GM12891 (cell line): Measurements from ENCODE around the gene BANF2.
"Not testable (repeated sequence)": the region's sequence is repeated elsewhere in the genome, so short reads cannot be mapped to it uniquely, and the experiment has no call there.

ENCODE experiments used
- DNase-seq: peaks from one replicate; pipeline ENCODE4 v3.0.0; 2011; ENCODE audit warnings: low spot score; ENCODE audit not compliant: insufficient read length
- FAIRE-seq: peaks from 2 replicates; lab custom pipeline; 2011; peaks lifted over from hg19 to GRCh38; lab: Jason Lieb, UNC
- PAX5 ChIP-seq: IDR thresholded peaks from 2 replicates; pipeline ENCODE4 v1.6.1; 2011; ENCODE audit warnings: low read length, moderate library complexity, mild to moderate bottlenecking; ENCODE audit not compliant: insufficient read depth, severe bottlenecking
- POLR2A ChIP-seq: IDR thresholded peaks from 2 replicates; pipeline ENCODE4 v1.6.1; 2011; ENCODE audit warnings: low read depth, low read length, control low read depth
- POLR2AphosphoS5 ChIP-seq: IDR thresholded peaks from 2 replicates; pipeline ENCODE4 v1.6.1; 2011; ENCODE audit warnings: low read depth, low read length, control low read depth
- POU2F2 ChIP-seq: IDR thresholded peaks from 2 replicates; pipeline ENCODE4 v1.6.1; 2011; ENCODE audit warnings: low read depth, mild to moderate bottlenecking, control low read depth, low read length, moderate library complexity
- SPI1 ChIP-seq: IDR thresholded peaks from 2 replicates; pipeline ENCODE4 v1.6.1; 2011; ENCODE audit warnings: low read depth, low read length, control low read depth
- TAF1 ChIP-seq: IDR thresholded peaks from 2 replicates; pipeline ENCODE4 v1.6.1; 2011; ENCODE audit warnings: low read depth, low read length, control low read depth

The BANF2 gene

GRCh38 chr20:17657079-17657825 is 42.5 kb upstream of the BANF2 start:
- no peak for TF ChIP-seq POU2F2
- FAIRE-seq: no peak

DNA sequence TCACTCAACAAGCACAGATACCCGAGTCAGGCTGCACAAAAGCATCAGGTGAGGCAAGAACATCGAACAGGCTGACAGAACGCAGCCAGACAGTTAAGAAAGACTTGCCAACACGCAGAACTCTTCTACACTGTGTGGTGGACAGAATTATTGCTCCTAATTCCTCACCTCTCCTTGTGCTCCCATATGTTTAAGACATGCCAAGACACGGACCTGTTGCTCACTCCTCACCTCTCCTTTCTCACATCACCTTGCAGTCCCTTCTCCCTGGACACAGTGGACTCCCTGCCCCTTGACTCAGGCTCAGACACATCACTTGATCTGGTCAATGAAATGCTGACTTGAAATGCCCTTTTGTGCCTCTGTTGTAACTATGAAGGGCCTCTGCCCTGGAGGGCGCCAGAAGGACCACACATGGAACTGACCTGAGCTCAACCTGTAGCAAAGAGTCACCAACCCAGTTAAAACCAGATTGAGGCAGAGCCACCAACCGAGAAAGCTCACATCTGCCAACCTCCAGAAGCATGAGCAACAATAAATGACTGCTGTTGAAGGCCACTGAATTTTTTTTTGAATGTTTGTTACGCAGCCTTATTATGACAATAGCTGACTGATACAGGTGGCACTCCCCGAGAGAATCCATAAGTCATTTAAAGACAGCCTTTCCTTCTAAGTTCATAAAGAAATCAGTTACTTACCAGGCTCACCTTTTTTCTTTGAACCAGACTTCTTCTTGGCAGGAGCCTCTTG is 41.7 kb upstream of the BANF2 start:
- FAIRE-seq (no peak), DNase-seq (no peak)
- TF ChIP-seq TAF1: no peak
- TF ChIP-seq SPI1: no peak
- TF ChIP-seq POLR2A: no peak
- TF ChIP-seq POU2F2: no peak
- TF ChIP-seq POLR2AphosphoS5: no peak
- TF ChIP-seq PAX5: no peak

More at GRCh38 chr20:17657079-17657825, 42.5 kb upstream of the BANF2 start:
- no peak for DNase-seq

DNA sequence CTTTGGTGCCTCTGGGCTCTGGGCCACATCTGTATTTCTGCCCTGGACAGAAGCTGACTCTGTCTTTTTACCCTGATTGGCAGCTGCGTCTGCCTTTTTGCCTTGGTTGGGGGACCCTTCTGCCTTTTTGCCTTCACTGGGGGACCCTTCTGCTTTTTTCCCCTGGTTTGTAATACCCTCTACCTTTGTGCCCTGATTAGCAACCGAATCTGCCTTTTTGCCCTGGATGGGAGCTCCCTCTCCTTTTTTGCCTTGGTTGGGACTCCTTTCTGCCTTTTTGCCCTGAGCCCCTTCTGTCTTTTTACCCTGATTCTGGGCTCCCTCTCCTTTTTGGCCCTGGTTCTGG is 41.1 kb upstream of the BANF2 start:
- no peak for TF ChIP-seq POU2F2
- no peak for TF ChIP-seq POLR2A
- TF ChIP-seq PAX5: no peak
- no peak for TF ChIP-seq SPI1
- TF ChIP-seq POLR2AphosphoS5: no peak
- TF ChIP-seq TAF1: no peak
- DNase-seq (no peak), FAIRE-seq (no peak)

DNA sequence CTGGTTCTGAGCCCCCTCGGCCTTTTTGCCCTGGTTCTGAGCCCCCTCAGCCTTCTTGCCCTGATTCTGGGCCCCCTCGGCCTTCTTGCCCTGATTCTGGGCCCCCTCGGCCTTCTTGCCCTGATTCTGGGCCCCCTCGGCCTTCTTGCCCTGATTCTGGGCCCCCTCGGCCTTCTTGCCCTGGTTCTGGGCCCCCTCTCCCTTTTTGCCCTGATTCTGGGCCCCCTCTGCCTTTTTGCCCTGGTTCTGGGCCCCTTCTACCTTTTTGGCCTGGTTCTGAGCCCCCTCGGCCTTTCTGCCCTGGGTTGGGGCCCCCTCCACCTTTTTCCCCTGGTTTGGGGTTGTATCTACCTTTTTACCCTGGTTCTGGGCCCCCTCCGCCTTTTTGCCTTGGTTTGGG is 40.4 kb upstream of the BANF2 start:
- FAIRE-seq: not testable (repeated sequence)

GRCh38 chr20:17659801-17660200 is 40.0 kb upstream of the BANF2 start:
- DNase-seq (no peak), FAIRE-seq (no peak)
- no peak for TF ChIP-seq PAX5

More for the DNA sequence above, 40.4 kb upstream of the BANF2 start:
- not testable (repeated sequence) for DNase-seq

- FAIRE-seq (no peak), DNase-seq (no peak)
- TF ChIP-seq PAX5 (no peak), POU2F2 (no peak), TAF1 (no peak), SPI1 (no peak), POLR2AphosphoS5 (no peak), POLR2A (no peak)
These were observed 39.1 kb upstream of the BANF2 start for GRCh38 chr20:17660667-17661066.

DNA sequence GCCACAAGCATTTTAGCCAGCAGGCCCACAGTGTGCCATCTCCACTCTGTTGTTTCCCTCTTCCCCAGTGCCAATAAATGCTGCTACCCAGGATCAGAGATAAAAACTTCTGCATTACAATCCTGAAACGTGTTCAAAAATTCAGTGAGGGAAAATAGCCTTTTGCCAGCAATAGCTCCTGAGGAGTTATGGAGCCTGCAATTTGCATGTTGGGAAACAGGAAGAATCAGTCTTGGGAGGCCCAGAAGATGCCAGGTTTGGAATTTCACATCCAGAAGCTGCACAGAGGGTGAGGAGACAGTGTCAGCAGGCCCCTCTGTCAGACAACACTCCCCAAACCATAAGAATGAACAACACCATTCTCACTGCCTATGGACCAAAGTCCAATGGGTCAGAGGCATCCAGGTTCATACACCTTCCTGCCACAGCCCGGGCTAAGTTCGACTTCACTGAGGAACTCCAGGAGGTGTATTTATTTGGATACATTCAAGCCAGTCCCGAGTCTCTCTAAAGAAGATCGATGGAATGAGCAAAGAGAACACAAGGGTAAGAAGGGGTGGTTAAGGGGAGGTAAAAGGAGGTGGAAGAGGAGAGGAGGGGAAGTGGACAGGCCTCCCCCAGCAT is 38.5 kb upstream of the BANF2 start:
- TF ChIP-seq TAF1 (no peak), SPI1 (no peak), PAX5 (no peak), POLR2AphosphoS5 (no peak), POU2F2 (no peak), POLR2A (no peak)
- DNase-seq (no peak), FAIRE-seq (no peak)

DNA sequence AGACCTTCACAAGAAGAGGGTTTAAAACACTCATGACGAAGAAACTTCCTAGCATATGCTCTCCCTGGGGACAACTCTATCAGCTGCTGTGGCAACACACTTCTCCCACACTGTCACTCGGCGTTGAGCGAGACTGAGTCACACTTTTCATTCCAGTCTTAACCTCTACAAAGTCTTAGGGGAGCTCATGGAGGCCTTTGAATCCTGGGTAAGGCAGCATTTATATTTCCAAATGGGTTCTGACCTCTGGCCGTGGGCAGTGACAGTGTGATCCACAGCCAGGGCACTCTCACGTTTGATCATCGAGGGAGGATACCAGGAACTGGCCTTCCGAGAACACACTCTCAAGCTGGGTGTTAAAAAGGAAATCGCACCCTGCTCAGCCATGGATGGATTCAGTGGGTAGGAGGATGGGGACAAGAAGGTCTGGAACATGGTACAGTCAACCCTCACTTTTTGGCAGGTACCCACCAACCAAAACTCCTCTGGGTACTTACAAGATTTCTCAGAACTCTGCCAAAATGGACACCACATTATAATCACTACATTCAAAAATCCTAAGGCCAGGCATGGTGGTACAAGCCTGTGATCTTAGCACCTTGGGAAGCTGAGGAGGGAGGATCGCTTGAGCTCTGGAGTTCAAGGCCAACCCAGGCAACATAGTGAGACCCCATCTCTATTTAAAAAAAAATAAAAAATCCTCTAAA is 37.3 kb upstream of the BANF2 start:
- FAIRE-seq (no peak), DNase-seq (no peak)
- TF ChIP-seq POLR2AphosphoS5 (no peak), SPI1 (no peak), TAF1 (no peak), PAX5 (no peak), POLR2A (no peak), POU2F2 (no peak)

- FAIRE-seq: no peak
- TF ChIP-seq POLR2AphosphoS5 (no peak), SPI1 (no peak), PAX5 (no peak), POLR2A (no peak), TAF1 (no peak), POU2F2 (no peak)
- no peak for DNase-seq
These were observed 36.7 kb upstream of the BANF2 start for GRCh38 chr20:17663040-17663399.
